Glutamatergic neuron (in vitro differentiated cells): ENCODE data around the gene ARIH2. TPM values are rescaled to one million over a fixed set of nuclear protein-coding genes. Genes with fewer than 3 reads are reported as not detected.
A peak's percentile ranks its signal among the peaks of the same experiment; 100 is the strongest.

Experiments used
- DNase-seq: peaks from one replicate; pipeline ENCODE4 v3.0.0; 2022
- H3K27ac Mint-ChIP-seq: one replicate; pipeline ENCODE4 v1.8.0; 2020; ENCODE audit warnings: mild to moderate bottlenecking, mixed read lengths, inconsistent platforms; ENCODE audit not compliant: unreplicated experiment
- H3K27me3 Mint-ChIP-seq: one replicate; pipeline ENCODE4 v1.8.0; 2020; ENCODE audit warnings: mild to moderate bottlenecking, moderate library complexity, mixed read lengths, inconsistent platforms; ENCODE audit not compliant: unreplicated experiment
- H3K36me3 Mint-ChIP-seq: one replicate; pipeline ENCODE4 v1.8.0; 2020; ENCODE audit warnings: mild to moderate bottlenecking, mixed read lengths, inconsistent platforms; ENCODE audit not compliant: unreplicated experiment
- H3K4me1 Mint-ChIP-seq: one replicate; pipeline ENCODE4 v1.8.0; 2020; ENCODE audit warnings: mild to moderate bottlenecking, low read depth, mixed read lengths, inconsistent platforms; ENCODE audit not compliant: unreplicated experiment
- H3K4me3 Mint-ChIP-seq: one replicate; pipeline ENCODE4 v1.8.0; 2020; ENCODE audit warnings: mild to moderate bottlenecking, mixed read lengths, inconsistent platforms; ENCODE audit not compliant: unreplicated experiment
- H3K9me3 Mint-ChIP-seq: one replicate; pipeline ENCODE4 v1.8.0; 2020; ENCODE audit warnings: mild to moderate bottlenecking, moderate library complexity, mixed read lengths, inconsistent platforms; ENCODE audit not compliant: unreplicated experiment
- CTCF ChIP-seq: fragments of 200-600 bp; sonication (generic); IDR thresholded peaks from one replicate; pipeline ENCODE4 v1.5.0; 2021; ENCODE audit not compliant: partially characterized antibody, unreplicated experiment
- total RNA-seq: library from RNA; stranded (reverse); fragmentation: NEBNext Ultra II Directional; extraction: Animal tissue kit (Norgen Biotek cat#: 25700); gene quantifications from one replicate; pipeline ENCODE4 v1.2.1, GENCODE V29; 2021; ENCODE audit not compliant: unreplicated experiment

Gene ARIH2
- total RNA-seq, 1 donor from 2014 or later, result 74.6 TPM

DNA sequence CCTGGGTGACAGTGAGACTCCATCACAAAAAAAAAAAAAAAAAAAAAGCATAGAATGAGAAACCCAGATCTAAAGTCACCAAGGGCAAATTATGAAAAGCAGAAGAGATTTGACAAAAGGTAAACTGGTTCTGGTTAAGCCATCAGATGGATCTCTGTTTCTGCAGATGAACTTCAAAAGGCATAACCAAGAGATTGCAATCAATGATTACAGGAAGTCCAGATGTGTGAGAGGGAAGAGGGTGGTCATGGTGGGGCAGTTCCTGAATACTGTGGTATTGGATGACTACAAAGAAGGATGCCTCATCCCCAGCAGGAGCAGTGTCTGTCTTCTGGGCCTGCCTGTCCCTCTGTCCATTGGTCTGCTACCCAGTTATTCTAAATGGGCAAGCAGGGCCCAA, 75.2 kb downstream of the ARIH2 start:
- Mint-ChIP-seq H3K27ac (no peak overlapping the region), H3K4me1 (peaks cover 6% of the 10 kb centered on the region), H3K36me3 (no peaks in the 10 kb centered on the region), H3K4me3 (no peak overlapping the region), H3K27me3 (peaks cover 8% of the 10 kb centered on the region), H3K9me3 (peaks cover 2% of the 10 kb centered on the region)
- TF ChIP-seq CTCF, result no peak
- DNase-seq, result no peak

- DNase-seq, result no peak
- Mint-ChIP-seq H3K27me3 (peaks cover 5% of the 10 kb centered on the region), H3K36me3 (no peaks in the 10 kb centered on the region), H3K27ac (no peak overlapping the region), H3K4me3 (no peak overlapping the region), H3K9me3 (no peaks in the 10 kb centered on the region), H3K4me1 (peaks cover 3% of the 10 kb centered on the region)
- TF ChIP-seq CTCF, result no peak
These were observed 78.0 kb downstream of the ARIH2 start for GRCh38 chr3:48996640-48997039.

DNA sequence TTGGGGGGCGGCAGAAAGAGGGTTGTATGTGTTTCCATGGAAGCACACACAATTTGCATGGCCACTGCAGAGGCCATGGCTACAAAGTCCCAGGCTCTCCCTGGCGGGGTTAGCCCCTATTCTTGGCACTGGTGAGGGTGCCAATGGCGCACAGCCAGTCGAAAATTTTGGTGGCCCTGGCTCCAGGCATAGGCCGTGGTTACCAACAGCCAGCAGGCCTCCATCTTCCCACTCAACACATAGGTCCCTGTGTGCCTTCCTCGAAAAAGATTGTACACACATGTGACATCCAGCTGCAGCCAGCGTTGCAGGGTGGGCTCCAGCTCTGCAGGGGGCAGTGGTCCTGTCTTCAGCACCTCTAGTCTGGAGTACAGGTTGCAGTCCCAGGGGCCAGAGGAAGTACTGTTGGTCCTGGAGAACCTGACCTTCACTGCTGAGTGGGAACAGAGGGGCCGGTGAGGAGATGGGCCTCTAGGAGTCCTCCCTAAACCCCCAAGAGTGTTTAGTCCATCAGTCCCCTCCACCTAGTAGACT, 78.5 kb downstream of the ARIH2 start:
- H3K9me3 Mint-ChIP-seq, result no peaks in the 10 kb centered on the region
- peaks cover 5% of the 10 kb centered on the region for H3K27me3 Mint-ChIP-seq
- no peak for DNase-seq
- peak; percentile 14 for TF ChIP-seq CTCF
- no peaks in the 10 kb centered on the region for H3K36me3 Mint-ChIP-seq
- H3K4me3 Mint-ChIP-seq, result no peak overlapping the region
- H3K4me1 Mint-ChIP-seq, result peaks cover 3% of the 10 kb centered on the region
- no peak overlapping the region for H3K27ac Mint-ChIP-seq

DNA sequence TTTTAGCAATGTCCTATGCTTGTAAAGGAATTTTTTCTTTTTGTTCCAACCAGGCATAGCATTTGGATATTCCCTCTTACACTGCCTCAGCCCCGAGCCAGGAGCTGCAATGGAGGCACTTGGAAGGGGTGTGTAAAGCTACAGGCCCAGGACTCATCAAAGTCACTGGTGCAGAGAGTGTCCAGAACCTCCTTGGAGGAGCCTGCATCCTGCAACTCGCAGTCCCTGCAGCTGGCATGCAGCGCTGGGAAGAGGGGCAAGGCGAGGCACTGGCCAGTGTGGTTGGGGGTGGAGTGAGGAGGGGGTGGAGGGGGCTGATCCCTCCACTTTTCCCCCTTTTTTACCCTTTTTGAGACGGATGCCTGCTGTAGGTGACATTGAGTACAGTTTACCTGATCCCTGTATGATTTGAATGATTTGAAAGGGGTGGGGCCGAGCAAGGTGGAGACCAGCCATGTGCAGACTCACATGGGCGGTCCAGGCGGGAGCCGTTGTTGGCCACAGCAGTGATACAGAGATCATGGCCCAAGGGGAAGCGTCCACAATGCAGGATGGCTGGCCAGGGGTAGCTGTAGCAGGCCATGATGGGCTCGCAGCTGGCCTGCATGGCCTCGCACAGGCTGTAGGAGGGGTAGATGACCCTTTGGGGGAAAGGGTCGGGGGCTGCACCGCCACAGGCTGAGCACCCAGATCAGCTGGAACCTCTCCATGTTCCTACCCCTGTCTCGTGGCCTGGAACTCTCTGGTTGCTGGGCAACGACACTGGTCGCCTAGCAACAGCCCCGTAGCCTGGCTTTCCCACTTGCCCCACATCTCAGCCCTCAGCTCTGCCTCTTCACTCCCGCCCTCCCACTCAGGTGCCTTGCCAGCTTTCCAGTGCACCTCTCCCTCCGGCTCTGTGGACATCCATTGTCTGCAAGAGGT, 79.3 kb downstream of the ARIH2 start:
- peaks cover 3% of the 10 kb centered on the region for H3K4me1 Mint-ChIP-seq
- no peak for TF ChIP-seq CTCF
- no peak overlapping the region for H3K27ac Mint-ChIP-seq
- no peaks in the 10 kb centered on the region for H3K36me3 Mint-ChIP-seq
- peak overlapping the region; percentile 15 for H3K4me3 Mint-ChIP-seq
- no peaks in the 10 kb centered on the region for H3K9me3 Mint-ChIP-seq
- DNase-seq, result peak; percentile 60
- H3K27me3 Mint-ChIP-seq, result peaks cover 5% of the 10 kb centered on the region
